ENCODE results near the gene BNIP3.

Gene BNIP3

GRCh38 chr10:131949041-131949862, 32.5 kb downstream of the BNIP3 start:
- no peak for DNase-seq (ENCODE audit: low spot score)

DNA sequence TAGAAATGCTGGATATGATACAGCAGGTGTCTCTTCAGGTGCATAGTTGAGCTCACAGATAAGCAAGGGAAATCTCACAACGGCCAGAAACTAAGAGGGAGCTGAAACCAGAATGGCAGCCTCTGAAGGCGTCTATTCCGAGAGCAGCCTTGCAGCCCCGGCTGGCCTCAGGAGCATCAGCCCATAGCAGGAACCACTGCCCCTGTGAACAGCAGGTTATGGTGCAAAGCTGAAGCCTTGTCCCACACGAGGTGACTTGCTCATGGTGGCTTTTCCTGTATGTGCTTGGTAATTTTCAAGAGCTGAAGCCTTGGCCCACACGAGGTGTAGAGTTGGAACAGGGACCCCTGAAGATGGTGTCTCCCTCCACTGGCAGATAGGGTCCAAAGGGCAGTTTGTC, 33.2 kb downstream of the BNIP3 start:
- DNase-seq (ENCODE audit: low spot score), result no peak

- DNase-seq (ENCODE audit: low spot score), result no peak
Observed at GRCh38 chr10:131947631-131948347, 33.9 kb downstream of the BNIP3 start.

- no peak for DNase-seq (ENCODE audit: low spot score)
Observed at GRCh38 chr10:131946880-131947279, 34.8 kb downstream of the BNIP3 start.

DNA sequence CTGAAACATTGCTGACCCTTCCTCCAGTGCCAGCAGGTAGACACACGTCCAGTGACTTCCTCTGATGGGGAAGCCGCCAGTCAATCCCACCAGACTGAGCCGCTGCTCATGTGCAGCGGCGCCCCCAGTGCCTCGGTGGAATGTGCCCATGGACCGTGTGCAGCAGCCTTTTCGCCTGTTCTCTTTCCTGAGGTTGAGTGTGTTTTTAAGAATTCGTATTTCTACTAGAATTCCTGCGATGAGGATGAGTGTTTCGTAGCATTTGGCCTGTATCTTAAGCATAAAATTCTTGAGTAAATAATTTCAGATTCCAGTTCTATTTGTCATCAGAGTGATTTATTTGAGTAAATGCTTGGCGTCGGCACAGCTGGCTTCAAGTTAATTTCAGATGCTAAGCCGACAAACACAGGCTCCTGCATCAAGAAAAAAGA, 35.4 kb downstream of the BNIP3 start:
- DNase-seq (ENCODE audit: low spot score), result no peak

- DNase-seq (ENCODE audit: low spot score), result no peak
Observed at GRCh38 chr10:131944976-131945695, 36.6 kb downstream of the BNIP3 start.

- no peak for DNase-seq (ENCODE audit: low spot score)
Observed at GRCh38 chr10:131944412-131944811, 37.3 kb downstream of the BNIP3 start.

DNA sequence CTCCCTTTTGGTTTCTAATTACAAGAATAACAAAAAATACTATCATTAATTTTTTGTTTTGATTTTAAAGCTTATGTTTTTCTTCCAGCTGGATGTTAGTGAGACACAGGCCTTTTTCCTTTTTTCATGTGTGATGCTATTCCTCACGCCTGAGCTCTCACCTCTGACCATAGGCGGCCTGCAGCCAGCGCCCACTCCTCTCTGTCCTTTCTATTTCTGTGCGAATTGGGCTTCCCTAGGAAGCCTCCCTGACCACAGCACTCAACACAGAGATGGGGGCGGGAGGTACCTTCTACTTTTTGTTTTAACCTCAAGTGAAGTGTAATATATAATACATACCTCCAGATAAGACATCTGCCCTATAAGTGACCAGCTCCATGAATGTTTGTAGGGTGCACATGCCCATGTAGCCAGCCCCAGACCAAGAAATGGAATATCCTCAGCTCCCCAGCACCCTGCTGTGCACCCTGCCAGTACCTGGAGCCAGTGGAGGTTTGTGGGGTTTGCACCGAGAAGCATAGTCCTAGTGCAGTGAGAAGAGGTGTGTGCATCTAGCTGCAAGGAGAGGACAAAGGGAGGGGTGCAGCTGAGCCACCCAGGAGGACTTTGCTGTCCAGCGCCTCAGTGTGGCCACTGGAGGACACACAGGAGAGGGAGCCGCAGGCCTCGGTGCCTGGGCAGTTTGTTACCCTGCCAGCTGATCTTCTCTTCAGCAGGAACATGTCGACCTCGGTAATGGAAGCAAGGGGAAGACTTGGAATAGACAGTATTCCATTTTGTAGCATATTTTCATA, 38.5 kb downstream of the BNIP3 start:
- DNase-seq (ENCODE audit: low spot score), result no peak

GRCh38 chr10:131942455-131942854, 39.3 kb downstream of the BNIP3 start:
- DNase-seq (ENCODE audit: low spot score), result no peak

- DNase-seq (ENCODE audit: low spot score), result no peak
Observed at GRCh38 chr10:131938681-131939080, 43.0 kb downstream of the BNIP3 start.

GRCh38 chr10:131937836-131938235, 43.9 kb downstream of the BNIP3 start:
- DNase-seq (ENCODE audit: low spot score), result no peak

- no peak for DNase-seq (ENCODE audit: low spot score)
Observed at GRCh38 chr10:131936736-131937135, 45.0 kb downstream of the BNIP3 start.

DNA sequence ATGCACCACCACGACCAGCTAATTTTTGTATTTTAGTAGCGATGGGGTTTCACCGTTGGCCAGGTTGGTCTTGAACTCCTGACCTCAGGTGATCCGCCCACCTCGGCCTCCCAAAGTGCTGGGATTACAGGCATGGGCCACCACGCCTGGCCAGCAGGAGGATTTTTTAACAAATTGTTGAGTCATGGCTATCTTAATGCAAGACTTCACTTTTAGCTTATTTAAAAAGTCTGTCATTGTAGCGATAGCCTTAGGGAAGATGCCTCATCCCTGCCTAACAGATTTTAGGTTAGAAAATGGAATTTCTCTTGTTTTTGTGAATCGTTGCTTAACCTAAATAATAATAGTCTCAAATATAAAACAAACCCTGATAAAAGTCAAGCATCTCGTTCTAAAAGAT, 45.4 kb downstream of the BNIP3 start:
- DNase-seq (ENCODE audit: low spot score), result no peak

DNA sequence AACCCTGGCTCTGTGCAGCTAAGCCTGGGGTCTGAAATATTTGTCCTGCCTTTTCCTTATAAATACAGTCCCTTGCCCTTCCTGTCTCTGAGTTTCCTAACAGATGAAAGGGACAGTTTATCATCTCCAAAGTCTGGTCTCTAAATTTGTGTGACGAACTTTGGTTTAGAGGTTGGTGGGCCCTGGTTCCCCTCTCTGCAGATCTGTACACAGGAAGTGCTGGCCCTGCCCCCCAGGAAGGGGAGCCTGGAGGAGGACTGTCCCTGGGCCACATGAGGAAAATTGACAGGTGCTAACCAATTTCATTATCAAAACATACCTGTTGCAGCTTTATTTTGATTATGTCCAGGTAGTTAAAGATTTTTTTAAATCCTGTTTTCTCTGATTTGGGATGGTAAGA, 46.5 kb downstream of the BNIP3 start:
- DNase-seq (ENCODE audit: low spot score), result no peak

DNA sequence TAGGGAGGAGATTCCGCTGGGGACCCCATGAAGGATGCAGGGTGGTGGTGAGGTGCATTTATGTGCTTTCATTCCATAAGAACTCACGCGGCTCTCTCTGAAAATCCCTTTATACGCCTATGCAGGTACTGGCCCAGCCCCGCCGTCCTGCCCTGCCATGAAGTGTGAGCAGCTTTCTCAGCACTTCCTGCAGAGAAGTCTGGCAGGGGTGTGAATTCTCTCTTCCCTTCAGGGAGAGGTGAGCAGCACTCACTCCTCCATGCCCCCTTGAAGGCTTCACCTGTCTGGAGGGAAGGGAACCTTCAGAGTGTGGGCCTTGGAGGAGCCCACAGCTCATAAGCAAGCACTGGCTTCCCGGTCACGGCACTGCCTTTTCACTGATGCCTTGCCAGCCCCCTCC, 47.0 kb downstream of the BNIP3 start:
- DNase-seq (ENCODE audit: low spot score), result no peak

DNA sequence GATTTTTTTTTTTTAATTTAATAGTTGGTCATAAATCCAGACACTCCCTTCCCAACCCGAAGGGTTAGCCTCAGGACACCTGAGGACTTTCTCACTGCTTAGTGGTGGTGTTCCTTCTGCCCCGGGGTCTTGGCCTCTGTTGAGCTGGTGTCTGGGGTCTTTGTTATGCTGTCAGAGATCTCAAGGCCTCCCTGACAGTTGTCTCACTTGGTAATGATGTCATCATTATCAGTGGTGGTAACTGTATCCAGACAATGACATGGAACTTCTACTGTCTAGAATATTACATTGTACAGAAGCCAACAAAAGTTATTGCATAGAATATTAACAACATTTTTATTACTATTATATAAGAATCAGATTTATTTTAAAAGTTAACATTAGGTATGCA, 48.0 kb downstream of the BNIP3 start:
- DNase-seq (ENCODE audit: low spot score), result no peak

DNA sequence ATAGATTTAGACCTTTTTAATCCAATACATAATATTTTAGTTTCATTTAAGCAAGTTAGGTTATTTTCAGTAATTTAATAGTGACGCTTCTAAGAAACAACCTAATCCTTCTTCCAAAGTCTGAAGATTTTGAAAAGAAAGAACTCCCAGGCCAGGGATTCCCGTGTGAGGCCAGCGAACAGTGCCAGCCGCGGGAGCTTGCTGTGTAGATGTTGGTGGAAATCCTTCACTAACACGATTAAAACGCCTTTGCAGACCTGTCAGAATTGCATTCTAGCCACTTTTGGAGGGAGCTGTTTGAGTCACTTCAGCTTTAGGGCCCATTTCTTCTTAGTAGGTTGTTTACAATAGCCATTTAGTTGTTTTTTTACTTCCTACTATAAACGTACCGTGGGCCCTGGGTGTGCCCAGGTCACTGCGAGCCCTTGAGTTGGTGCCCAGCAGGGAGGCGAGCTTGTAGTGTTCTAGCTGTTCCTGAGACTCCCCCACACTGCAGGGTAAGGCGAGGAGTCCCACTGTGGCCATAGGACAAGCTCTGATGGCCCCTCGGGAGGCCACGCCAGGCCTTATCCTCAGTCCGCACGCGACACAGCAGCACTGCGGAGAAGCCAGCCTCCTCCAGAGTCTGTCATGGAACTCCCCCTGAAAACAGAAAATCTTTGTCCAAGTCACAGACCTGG, 48.6 kb downstream of the BNIP3 start:
- no peak for DNase-seq (ENCODE audit: low spot score)

GRCh38 chr10:131931981-131932380, 49.7 kb downstream of the BNIP3 start:
- no peak for DNase-seq (ENCODE audit: low spot score)

- no peak for DNase-seq (ENCODE audit: low spot score)
Observed at GRCh38 chr10:131930586-131931330, 51.0 kb downstream of the BNIP3 start.

GRCh38 chr10:131930150-131930549, 51.6 kb downstream of the BNIP3 start:
- no peak for DNase-seq (ENCODE audit: low spot score)
